Measurements from ENCODE around the gene NACC2.
"Not testable (repeated sequence)": the region's sequence is repeated elsewhere in the genome, so short reads cannot be mapped to it uniquely, and the experiment has no call there.

Gene NACC2

DNA sequence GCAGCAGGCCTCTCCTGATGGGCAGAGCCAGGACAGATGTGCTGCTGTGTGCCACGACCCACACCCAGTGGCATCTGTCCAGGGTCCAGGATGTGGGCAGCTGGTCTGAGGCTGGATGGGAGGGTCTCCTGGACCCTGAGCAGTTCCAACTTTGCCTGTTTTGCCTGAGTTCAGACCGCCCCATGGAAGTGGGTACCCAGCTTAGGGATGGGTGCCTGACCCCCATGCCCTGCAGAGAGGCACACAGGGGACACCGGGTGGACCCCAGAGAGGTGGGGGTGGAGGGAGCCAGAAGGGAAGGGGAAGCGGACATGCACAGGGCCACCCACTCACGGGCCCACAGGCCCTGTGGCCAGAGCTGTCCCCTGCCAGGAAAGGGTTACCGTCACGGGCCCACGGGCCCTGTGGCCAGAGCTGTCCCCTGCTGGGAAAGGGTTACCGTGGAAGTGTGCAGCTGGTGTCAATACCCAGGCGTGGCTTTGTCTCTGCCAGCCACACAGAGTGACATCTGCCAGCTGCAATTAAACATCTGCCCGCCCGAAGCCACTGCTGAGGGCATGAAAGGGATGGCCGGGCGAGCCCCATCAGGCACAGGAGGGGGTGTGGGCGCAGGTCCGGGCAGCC is 50.0 kb downstream of the NACC2 start:
- no peak for DNase-seq (ENCODE audit: low read depth)

DNA sequence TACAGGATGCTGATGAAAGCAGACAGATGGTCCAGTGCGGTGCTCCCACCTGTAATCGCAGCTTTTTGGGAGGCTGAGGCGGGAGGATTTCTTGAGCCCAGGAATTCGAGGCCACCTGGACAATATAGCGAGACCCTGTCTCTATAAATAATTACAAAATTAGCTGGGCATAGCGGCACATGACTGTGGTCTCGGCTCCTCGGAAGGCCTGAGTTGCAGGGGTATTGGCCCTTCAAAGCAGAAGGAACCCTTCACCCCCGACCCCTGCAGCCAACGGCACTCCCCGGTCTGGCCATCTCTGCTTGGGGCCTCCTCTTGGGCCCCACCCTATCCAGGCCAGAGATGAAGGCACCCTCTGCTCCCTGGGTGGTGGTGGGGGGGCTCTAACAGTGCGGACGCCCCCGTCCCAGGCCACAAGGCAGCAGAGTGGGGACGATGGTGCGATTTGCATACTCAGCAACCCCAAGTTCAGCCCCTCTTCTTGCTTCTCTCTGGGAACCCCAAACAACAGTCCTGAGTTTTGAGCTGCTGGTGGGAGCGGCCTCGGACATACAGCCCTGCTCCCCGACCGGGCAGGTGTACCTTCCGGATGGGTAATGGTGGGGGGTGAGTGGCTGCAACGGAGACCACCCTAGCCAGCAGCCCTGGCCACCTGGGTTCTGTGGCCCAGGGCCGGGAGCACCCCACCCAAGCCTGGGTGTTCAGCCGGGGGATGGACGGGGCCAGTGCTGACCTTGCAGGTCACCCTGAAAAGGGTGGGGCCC is 50.7 kb downstream of the NACC2 start:
- DNase-seq (ENCODE audit: low read depth): no peak

DNA sequence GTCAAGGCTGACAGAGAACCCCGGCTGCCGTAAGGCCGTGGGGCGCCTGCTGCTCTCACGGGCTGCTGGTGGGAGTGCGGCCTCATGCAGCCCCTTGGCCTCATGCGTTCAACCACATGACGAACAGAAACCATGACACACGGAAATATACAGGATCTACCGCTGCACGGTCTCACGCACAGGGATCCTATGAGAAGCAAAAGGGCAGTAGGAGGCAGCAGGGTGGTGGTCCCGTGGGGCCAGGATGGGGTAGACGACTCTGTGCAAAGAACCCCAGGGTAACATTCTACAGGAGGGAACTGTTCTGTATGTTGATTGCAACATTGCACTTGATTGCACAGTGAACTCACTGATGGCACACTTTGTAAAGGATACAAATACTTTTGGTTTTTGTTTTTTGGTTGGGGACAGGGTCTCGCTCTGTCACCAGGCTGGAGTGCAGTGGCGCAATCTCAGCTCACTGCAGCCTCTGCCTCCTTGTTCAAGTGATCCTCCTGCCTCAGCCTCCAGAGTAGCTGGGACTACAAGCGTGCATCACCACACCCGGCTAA is 51.6 kb downstream of the NACC2 start:
- DNase-seq (ENCODE audit: low read depth): no peak

DNA sequence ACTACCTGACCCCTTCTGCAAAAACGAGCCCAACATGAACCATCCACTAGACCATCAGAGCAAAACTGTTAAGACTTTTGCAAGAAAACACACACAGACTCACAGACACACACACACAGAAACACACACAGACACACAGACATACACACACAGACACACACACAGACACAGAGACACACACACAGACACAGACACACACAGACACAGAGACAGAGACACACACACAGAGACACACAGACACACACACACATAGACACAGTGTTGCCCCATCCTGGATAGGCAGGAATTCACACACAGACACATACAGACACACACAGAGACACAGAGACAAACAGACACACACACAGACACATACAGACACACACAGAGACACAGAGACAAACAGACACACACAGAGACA is 52.5 kb downstream of the NACC2 start:
- DNase-seq (ENCODE audit: low read depth): no peak

DNA sequence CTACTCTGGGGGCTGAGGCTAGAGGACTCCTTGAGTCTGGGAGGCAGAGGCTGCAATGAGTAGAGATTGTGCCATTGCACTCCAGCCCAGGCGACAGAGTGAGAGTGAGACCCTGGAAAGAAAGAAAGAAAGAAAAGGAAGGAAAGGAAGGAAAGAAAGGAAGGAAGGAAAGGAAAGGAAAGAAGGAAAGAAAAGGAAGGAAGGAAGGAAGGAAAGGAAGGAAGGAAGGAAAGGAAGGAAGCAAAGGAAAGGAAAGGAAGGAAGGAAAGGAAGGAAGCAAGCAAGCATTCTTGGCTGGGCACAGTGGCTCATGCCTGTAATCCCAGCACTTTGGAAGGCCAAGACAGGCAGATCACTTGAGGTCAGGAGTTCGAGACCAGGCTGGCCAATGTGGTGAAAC is 54.2 kb downstream of the NACC2 start:
- not testable (repeated sequence) for DNase-seq (ENCODE audit: low read depth)

DNA sequence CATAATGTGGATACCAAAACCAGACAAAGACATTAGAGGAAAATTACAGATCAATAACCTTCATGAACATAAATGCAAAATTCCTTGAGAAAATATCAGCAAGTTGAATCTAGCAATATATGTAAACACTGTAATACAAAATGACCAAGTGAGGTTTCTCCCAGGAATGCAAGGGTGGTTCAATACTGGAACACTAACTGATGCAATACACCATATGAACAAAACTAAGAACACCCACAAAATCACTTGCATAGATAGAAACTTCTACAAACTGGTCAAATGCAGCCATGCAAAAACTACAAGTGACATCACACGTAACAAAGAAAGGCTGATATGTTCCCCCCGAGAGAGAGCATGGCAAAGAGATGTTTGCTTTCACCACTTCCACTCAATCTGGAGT is 55.6 kb downstream of the NACC2 start:
- no peak for DNase-seq (ENCODE audit: low read depth)

DNA sequence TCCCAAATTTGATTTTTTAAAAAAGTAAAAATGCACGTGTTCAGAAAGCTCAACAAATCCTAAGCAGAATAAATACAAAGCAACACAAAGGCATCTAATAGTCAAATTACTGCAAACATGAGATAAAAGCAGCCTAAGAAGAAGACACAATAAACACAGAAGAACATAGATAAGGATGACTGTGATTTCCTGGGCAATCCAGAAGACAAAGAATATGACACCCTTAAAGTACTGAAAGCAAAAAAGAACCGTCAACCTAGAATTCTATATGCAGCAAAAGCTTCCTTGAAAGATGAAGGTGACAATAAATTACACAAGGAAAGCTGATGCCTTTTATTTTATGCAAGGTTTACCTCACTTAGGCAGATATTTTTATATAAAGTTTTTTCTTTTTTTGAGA is 58.2 kb downstream of the NACC2 start:
- no peak for DNase-seq (ENCODE audit: low read depth)

DNA sequence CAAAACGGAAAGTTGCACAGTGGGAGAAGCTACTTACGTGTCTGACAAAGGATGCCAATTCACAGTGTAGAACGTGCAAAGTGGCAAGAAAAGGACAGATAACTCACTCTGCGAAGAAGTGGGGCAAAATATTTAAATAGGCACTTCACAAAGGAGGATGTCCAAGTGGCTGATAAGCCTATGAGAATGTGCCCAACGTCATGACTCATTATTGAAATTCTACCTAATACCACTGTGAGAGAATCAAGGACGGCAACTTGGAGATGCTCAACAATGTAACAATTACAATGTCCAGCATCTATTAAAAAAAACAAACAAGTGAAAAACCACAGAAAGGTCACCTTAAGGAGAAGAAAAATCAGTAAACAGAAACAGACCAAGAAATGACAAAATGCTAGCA is 59.0 kb downstream of the NACC2 start:
- DNase-seq (ENCODE audit: low read depth): no peak

DNA sequence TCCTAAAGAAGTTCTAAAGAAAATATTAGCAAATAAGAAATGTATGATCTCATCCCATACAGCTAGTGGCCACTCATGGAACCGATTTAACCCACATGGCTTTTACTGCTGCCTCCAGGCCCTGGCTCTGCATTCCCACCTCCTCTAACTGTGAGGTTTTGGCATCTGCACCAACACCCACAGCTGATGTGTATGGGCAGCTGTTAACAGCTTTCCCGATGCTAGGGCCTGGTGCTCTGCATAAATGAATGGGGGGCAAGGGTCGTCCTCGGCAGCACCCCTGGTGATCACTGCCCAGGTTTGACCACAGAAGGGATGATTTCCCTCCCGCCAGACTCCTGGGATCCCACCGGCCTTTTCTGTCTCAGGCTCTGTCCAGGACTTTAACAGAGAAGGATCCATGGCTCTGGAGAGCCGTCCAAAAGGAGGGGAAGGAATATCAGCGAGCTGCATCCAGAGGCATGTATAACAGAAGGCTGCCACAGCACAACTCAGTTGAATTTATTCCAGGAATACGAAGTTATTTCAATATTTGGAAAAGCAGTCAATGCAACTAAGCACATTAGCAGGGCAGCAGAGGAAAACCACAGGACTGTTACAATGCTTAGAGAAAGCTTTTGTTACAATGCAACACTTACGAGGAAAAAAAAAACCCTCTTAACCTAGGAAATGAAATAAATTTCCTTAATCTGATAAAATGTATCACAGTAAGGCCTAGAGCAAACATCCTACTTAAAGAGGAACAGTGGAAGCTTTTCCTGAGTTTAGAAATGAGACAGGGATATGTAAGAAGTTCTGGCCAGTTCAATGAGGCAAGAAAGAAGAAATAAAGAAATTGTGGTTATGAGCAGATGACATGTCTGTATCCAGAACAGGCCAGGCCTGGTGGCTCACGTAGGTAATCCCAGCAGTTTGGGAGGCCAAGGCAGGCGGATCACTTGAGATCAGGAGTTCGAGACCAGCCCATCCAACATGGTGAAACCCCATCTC is 63.1 kb downstream of the NACC2 start:
- DNase-seq (ENCODE audit: low read depth): no peak

DNA sequence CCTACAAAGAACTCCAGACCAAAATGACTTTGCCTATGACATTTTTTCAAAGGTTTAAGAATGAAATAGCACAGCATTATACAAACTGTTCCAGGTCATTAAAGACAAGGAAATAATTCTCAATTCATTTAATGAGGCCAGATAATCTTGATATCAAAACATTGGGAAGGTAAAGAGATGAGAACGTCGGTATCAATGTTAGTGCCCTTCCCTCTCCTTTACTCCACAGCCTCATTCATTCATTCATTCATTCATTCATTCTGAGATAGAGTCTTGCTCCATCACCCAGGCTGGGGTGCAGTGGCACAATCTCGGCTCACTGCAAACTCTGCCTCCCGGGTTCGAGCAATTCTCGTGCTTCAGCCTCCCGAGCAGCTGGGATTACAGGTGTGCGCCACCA is 64.0 kb downstream of the NACC2 start:
- DNase-seq (ENCODE audit: low read depth): no peak

DNA sequence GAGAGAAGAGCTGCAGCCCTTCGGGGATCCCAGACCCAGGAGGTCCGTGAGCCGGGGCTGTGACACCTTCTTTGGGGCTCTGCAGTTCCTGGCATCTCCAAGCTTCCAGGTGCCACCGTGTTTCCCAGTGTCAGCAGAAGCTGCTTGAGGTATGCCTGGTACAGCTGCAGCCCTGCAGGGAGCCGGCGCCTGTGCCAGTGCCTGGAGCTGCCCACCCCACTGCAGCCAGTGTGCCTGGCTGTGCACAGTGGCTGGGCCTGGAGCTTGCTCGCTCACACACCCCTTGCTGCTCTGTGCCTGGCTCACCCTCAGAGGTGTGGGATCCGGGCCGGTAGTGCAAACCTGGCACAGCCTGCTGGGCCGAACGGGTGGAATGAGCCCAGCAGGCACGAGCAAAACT is 65.5 kb downstream of the NACC2 start:
- DNase-seq (ENCODE audit: low read depth): no peak

DNA sequence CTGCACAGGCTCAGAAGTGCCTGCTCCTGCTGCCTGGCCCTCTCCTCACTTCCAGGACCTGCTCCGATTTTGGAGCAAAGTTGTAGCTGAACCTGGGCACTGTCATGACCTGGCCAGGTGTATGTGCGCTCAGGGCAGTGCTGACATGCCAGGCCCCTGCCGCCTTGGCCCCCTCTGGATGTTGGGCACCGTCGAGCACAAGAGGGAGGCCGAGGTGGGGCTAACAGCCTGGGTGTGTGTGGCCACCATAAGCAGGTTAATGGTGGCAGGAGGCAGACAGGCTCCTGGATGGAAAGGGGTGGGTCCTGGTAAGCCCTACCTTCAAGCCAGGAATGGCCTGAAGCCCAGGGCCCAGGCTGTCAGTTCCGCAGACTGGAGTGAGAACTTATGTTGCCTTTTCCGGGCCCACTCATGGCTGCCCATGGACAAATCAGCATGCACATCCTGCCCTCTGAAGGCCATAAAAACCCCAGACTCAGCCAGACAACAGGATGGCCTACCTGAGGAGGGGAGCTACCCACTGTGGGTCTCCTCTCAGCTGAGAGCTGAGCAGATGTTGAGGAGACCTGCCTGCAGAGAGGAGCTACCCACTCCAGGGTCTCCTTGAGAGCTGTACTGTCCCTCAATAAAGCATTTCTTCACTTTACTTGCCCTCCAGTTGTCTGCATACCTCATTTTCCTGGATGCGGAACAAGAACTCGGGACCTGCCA is 66.2 kb downstream of the NACC2 start:
- no peak for DNase-seq (ENCODE audit: low read depth)

DNA sequence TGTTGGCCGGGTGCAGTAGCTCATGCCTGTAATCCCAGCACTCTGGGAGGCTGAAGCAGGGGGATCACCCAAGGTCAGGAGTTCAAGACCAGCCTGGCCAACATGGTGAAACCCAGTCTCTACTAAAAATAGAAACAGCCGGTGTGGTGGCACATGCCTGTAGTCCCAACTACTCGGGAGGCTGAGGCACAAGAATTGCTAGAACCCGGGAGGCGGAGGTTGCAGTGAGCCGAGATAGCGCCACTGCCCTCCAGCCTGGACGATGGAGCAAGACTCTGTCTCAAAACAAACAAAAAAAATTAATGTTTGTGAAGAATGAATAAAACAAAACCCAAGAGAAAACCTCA is 68.2 kb downstream of the NACC2 start:
- not testable (repeated sequence) for DNase-seq (ENCODE audit: low read depth)

DNA sequence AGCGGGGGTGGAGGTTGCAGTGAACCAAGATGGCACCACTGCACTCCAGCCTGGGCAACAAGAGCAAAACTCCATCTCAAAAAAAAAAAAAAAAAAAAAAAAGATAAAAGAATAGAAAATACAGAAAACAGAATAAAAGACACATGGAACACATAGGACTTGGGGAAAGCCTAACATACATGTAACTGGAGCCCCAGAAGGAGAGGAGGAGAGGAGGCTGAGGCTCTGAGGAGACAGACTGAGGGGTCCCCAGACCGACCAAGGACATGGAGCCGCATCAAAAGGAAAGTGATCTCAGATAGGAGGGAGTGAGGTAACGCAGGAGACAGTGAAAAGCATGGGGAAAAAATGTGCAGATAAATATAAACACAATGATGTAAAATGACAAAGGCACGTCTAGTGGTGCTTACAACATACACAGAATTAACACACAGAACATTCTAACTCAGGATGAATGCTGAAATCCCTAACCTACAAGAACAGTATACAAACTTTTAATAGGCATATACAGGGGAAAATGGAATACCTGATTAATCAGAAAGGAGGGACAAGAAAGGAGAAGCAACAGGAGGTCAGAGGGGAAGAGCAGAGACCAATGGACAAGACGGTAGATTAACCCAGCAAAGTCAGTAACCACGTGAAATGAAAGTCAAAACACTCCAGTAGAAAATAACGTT is 68.7 kb downstream of the NACC2 start:
- DNase-seq (ENCODE audit: low read depth): no peak

DNA sequence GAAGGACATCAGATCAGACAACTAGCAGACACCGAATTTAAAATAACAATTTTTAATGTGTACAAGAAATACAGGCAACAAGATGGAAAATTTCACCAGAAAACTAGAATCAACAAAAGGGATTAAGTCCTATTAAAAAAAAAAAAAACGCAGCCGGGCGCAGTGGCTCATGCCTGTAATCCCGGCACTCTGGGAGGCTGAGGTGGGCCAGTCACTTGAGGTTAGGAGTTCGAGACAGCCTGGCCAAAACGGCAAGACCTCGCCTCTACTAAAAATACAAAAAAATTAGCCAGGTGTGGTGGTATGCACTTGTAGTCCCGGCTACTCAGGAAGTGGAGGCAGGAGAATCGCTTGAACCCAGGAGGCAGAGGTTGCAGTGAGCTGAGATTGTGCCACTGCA is 69.6 kb downstream of the NACC2 start:
- DNase-seq (ENCODE audit: low read depth): no peak

DNA sequence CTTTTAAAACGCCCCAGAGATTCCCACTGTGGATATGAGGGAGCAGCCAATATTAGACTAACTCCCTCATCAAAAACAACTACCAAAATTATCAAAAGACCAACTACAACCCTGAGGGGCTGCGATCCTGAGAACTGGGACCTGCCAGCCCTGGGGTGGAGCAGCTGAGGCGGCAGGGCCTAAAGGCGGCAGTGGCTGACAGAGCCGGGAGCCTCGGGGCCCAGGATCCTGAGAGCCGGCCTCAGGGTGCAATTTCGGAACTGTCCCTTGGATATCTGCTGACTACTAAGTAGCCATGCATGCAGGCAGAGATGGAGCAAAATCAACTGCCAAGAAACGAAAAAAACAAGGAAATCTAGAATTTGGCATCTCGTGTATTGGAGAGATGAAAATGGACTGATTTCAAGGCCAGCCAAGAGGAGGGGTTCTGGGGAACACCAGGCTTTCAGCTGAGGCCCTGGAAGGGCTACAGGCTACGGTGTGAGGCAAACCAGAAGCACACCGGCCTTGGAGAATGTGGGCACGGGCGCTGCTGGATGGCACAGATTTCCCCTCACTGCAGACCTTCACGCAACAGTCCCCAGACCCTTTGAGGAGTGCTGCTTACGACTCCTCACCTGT is 70.3 kb downstream of the NACC2 start:
- no peak for DNase-seq (ENCODE audit: low read depth)

DNA sequence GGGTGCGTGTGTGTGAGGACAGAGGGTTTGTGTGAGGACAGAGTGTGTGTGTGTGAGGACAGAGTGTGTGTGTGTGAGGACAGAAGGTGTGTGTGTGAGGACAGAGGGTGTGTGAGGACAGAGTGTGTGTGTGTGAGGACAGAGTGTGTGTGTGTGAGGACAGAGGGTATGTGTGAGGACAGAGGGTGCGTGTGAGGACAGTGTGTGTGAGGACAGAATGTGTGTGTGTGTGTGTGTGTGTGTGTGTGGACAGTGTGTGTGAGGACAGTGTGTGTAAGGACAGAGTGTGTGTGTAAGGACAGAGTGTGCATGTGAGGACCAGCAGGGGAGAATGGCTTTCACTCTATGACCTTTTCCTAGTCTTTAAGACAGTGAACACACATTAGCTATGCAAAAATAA is 70.8 kb downstream of the NACC2 start:
- DNase-seq (ENCODE audit: low read depth): no peak

DNA sequence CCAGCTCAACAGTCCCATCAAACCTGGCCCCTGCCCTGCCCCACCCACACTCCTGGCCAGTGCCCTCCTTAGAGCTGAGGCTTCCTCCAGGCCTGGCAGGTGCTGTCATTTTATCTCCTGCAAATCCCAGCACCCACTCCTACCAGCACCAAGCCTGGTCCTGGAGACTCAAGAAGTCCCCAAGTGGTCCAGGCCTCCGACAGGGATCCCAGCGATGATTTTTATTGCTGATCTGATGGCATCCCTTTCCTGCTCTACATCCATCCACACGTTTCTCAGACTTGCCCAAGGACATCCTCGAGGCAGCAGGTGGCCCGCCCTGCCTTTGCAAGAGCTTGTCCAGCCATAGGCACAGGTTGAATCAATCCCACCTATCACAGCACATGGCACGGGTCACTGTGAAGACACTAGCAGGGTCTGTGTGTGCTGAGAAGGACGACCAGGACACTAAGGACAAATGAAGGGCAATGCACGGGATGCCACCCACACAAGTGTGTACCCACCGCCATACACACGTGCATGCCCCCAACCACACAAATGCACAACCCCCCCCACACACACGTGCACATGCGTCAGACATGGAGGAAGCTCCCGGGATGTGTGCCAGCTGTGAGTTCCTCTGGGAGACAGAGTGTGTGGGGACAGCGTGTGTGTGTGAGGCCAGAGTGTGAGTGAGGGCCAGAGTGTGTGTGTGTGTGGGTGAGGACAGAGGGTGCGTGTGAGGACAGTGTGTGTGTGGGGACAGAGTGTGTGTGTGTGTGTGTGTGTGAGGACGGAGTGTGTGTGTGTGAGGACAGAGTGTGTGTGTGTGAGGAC is 71.5 kb downstream of the NACC2 start:
- DNase-seq (ENCODE audit: low read depth): no peak

DNA sequence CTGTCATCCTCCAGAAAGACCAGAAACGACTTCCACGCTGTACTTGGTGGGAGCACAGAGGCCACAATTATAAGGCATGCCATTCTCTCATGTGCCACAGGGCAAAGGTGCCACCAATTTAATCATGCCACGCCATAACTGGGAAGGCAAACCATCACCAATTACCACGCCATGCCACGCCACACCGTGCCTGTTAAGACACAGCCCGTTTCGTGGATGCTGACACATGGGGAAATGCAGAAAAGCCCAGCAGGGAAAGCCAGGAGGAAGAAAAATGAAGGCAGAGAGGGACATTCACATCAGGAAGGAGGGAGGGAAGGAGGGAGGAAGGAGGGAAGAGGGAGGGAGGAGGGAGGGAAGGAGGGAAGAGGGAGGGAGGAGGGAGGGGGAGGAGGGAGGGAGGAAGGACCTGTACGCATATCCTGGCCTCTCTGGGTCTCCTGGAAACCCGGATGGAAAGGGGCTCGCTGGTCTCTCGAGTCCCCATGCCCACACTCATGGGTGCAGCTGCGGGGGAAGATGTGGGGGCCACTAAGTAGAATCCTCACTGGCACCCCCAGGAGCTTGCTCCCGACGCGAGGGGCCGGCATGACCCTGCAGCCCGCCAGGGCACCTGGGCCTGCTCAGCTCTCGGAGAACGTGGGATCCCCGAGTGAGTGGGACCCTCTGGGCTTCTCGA is 72.2 kb downstream of the NACC2 start:
- no peak for DNase-seq (ENCODE audit: low read depth)
